Panc1 (cell line): ENCODE measurements around the gene OR6J1. TPM values are rescaled to one million over a fixed set of nuclear protein-coding genes. Genes with fewer than 3 reads are reported as not detected.

Experiments used
- ATAC-seq: fragments of 200-7000 bp; cut with Tn5 transposase; 2 replicates; pipeline ENCODE4 v1.9.1; 2020; ENCODE audit warnings: mild to moderate bottlenecking, moderate library complexity
- BruUV-seq: library from RNA; stranded (reverse); fragments of 400-500 nt; replicated peaks from 2 replicates; lab custom pipeline; 2021; lab: Mats Ljungman, UMichigan
- CTCF ChIA-PET: fragments of 300-600 bp; sonication (Branson Sonifier 250); formaldehyde crosslinking; loops from one replicate; lab custom pipeline; 2022; ENCODE audit warnings: antibody characterized with exemption; lab: Charles Lee
- POLR2A ChIA-PET: fragments of 300-600 bp; sonication (Branson Sonifier 250); formaldehyde crosslinking; loops from one replicate; lab custom pipeline; 2022; ENCODE audit warnings: antibody characterized with exemption; lab: Charles Lee
- DNase-seq: peaks from one replicate; pipeline ENCODE4 v3.0.0-alpha.2; 2010; ENCODE audit warnings: low read depth, low spot score
- H3K27ac ChIP-seq: 2 replicates; pipeline ENCODE4 v1.5.1; 2011; ENCODE audit warnings: mild to moderate bottlenecking, low read length, inconsistent platforms
- H3K27me3 ChIP-seq: fragments of 200-500 bp; sonication (Bioruptor generic); 2 replicates; pipeline ENCODE4 v1.6.0; 2014; ENCODE audit warnings: low read length, inconsistent platforms; ENCODE audit not compliant: control insufficient read depth, insufficient read depth
- H3K36me3 ChIP-seq: fragments of 200-500 bp; sonication (Bioruptor generic); 2 replicates; pipeline ENCODE4 v1.5.1; 2014; ENCODE audit warnings: inconsistent platforms, mild to moderate bottlenecking, low read length, moderate library complexity; ENCODE audit not compliant: control insufficient read depth, insufficient read depth
- H3K4me1 ChIP-seq: 2 replicates; pipeline ENCODE4 v1.5.1; 2011; ENCODE audit warnings: inconsistent platforms, mild to moderate bottlenecking, low read length, moderate library complexity; ENCODE audit not compliant: control insufficient read depth, insufficient read depth
- H3K4me3 ChIP-seq, 2 experiments: 2 replicates each; pipeline ENCODE4 v1.5.1; 2011 to 2012; ENCODE audit warnings: low read depth in 2 of 2, low read length in 2 of 2, mild to moderate bottlenecking in 2 of 2, inconsistent platforms in 1 of 2, moderate library complexity in 1 of 2
- H3K9me3 ChIP-seq: fragments of 200-500 bp; sonication (Bioruptor generic); 2 replicates; pipeline ENCODE4 v1.5.1; 2014; ENCODE audit warnings: low read depth, mild to moderate bottlenecking, inconsistent platforms, low read length, moderate library complexity; ENCODE audit not compliant: control insufficient read depth, insufficient read depth
- POLR2AphosphoS5 ChIP-seq: IDR thresholded peaks from 2 replicates; pipeline ENCODE4 v1.6.1; 2012; ENCODE audit warnings: mild to moderate bottlenecking, low read depth, low read length, moderate library complexity
- SIN3A ChIP-seq: IDR thresholded peaks from 2 replicates; pipeline ENCODE4 v1.6.1; 2012; ENCODE audit warnings: low read depth, mild to moderate bottlenecking, low read length, moderate library complexity, borderline replicate concordance; ENCODE audit not compliant: insufficient read depth
- TCF7L2 ChIP-seq: IDR thresholded peaks from 2 replicates; pipeline ENCODE4 v1.6.1; 2011; ENCODE audit warnings: mild to moderate bottlenecking, low read depth, low read length, inconsistent platforms
- in situ Hi-C: cut with HindIII; loops from 2 replicates; pipeline ENCODE4 v1.10.0; 2016; ENCODE audit warnings: low sequenced_read_pairs, low pct_unique_long_range_greater_than_20kb
- intact Hi-C: fragments of 100-400 bp; cut with micrococcal nuclease; formaldehyde crosslinking; loops from one replicate; pipeline ENCODE4 v1.10.0; 2022; ENCODE audit not compliant: unreplicated experiment
- total RNA-seq: library from RNA; stranded (reverse); gene quantifications from one replicate; pipeline ENCODE4 v1.2.1, GENCODE V29; 2021; ENCODE audit not compliant: unreplicated experiment
- TF ChIP-seq, protein P1 (sequence below), 2 experiments: IDR thresholded peaks; 2 replicates each; pipeline ENCODE4 v1.6.1; 2011 to 2012; ENCODE audit warnings: low read depth in 2 of 2, control low read depth in 1 of 2, low read length in 1 of 2, mild to moderate bottlenecking in 1 of 2, moderate library complexity in 1 of 2; ENCODE audit not compliant: insufficient read depth in 1 of 2
- TF ChIP-seq, protein P2 (sequence below): fragments of 450-650 bp; IDR thresholded peaks from 2 replicates; pipeline ENCODE4 v1.5.1; 2017; ENCODE audit warnings: mild to moderate bottlenecking

The OR6J1 gene
- total RNA-seq, 1 experiment from 2014 or later, result not detected

DNA sequence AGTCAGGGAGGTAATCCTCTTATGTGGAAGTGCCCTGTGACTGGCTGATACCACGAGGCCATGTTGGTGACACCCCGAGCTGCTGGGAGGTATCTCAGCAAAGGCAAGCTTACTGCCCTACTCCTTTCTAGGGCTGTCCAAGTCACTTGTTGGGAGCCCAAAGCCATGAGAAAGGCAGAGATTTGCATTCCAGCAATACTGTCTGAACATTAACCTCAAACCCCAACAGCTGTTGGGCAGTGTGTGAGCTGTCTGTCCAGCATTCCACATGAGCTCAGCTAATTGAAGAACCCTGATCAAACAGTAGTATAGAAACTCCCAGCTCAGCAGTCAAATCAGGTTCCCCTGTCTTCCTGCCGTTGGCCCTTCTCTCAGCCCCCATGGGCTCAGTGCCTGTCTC is 36.9 kb downstream of the OR6J1 start:
- no peak overlapping the region for H3K27ac ChIP-seq
- no peaks in the 10 kb centered on the region for H3K27me3 ChIP-seq
- BruUV-seq, result no TSS peak
- TF ChIP-seq POLR2AphosphoS5, result no peak
- no peak for TF ChIP-seq SIN3A
- TF ChIP-seq, protein P1, sequence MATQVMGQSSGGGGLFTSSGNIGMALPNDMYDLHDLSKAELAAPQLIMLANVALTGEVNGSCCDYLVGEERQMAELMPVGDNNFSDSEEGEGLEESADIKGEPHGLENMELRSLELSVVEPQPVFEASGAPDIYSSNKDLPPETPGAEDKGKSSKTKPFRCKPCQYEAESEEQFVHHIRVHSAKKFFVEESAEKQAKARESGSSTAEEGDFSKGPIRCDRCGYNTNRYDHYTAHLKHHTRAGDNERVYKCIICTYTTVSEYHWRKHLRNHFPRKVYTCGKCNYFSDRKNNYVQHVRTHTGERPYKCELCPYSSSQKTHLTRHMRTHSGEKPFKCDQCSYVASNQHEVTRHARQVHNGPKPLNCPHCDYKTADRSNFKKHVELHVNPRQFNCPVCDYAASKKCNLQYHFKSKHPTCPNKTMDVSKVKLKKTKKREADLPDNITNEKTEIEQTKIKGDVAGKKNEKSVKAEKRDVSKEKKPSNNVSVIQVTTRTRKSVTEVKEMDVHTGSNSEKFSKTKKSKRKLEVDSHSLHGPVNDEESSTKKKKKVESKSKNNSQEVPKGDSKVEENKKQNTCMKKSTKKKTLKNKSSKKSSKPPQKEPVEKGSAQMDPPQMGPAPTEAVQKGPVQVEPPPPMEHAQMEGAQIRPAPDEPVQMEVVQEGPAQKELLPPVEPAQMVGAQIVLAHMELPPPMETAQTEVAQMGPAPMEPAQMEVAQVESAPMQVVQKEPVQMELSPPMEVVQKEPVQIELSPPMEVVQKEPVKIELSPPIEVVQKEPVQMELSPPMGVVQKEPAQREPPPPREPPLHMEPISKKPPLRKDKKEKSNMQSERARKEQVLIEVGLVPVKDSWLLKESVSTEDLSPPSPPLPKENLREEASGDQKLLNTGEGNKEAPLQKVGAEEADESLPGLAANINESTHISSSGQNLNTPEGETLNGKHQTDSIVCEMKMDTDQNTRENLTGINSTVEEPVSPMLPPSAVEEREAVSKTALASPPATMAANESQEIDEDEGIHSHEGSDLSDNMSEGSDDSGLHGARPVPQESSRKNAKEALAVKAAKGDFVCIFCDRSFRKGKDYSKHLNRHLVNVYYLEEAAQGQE (IDR thresholded peaks at IDR 0.05; ENCODE audit: insufficient read depth in 1 of 2, low read depth in 2 of 2, low read length in 1 of 2), result no peak
- TF ChIP-seq TCF7L2, result no peak
- TF ChIP-seq, protein P2, sequence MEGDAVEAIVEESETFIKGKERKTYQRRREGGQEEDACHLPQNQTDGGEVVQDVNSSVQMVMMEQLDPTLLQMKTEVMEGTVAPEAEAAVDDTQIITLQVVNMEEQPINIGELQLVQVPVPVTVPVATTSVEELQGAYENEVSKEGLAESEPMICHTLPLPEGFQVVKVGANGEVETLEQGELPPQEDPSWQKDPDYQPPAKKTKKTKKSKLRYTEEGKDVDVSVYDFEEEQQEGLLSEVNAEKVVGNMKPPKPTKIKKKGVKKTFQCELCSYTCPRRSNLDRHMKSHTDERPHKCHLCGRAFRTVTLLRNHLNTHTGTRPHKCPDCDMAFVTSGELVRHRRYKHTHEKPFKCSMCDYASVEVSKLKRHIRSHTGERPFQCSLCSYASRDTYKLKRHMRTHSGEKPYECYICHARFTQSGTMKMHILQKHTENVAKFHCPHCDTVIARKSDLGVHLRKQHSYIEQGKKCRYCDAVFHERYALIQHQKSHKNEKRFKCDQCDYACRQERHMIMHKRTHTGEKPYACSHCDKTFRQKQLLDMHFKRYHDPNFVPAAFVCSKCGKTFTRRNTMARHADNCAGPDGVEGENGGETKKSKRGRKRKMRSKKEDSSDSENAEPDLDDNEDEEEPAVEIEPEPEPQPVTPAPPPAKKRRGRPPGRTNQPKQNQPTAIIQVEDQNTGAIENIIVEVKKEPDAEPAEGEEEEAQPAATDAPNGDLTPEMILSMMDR, result no peak
- ChIA-PET POLR2A (no interaction called here), CTCF (no interaction called here)
- no peaks in the 10 kb centered on the region for H3K4me1 ChIP-seq
- ATAC-seq, result no peak
- in situ Hi-C loops, result no loop called here
- DNase-seq, result no peak
- H3K9me3 ChIP-seq, result no peaks in the 10 kb centered on the region
- intact Hi-C loops, result no loop called here
- H3K36me3 ChIP-seq, result no peaks in the 10 kb centered on the region
- no peak overlapping the region for H3K4me3 ChIP-seq

DNA sequence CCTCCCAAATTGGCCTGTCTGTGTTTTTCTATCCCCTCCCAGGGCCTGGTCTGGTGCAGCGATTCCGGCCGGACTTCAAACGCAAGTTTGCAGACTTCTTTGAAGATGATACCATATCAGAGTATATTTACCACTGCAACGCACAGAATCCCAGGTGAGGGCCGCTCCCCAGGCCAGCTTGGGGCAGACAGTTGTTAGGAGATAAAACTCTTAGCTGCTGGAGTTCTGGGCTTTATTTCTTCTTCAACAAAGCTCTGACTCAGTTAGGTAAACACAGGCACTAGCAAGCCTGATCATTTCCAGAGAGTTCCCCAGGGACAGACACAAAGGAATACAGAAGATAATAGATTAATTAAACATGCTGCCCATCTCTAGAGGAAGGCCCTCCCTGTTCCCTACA is 37.8 kb downstream of the OR6J1 start:
- BruUV-seq, result no TSS peak
- POLR2A ChIA-PET, result no interaction called here
- in situ Hi-C loops, result no loop called here
- CTCF ChIA-PET, result no interaction called here
- Histone ChIP-seq H3K36me3 (no peaks in the 10 kb centered on the region), H3K27me3 (no peaks in the 10 kb centered on the region), H3K9me3 (no peaks in the 10 kb centered on the region), H3K4me1 (no peaks in the 10 kb centered on the region), H3K27ac (no peak overlapping the region), H3K4me3 (no peak overlapping the region)
- DNase-seq (no peak), ATAC-seq (no peak)
- TF ChIP-seq, protein P2, result no peak
- TF ChIP-seq, protein P1 (IDR thresholded peaks at IDR 0.05; ENCODE audit: insufficient read depth in 1 of 2, low read depth in 2 of 2, low read length in 1 of 2), result no peak
- TF ChIP-seq SIN3A (no peak), TCF7L2 (no peak), POLR2AphosphoS5 (no peak)
- intact Hi-C loops, result no loop called here
